SK-N-SH treated with all-trans-retinoic acid at 6 μM for 48 hours (cell line): ENCODE results near the gene RBM33.

Experiments used
- ATAC-seq: fragments of 200-7000 bp; cut with Tn5 transposase; 3 replicates; pipeline ENCODE4 v1.9.1; 2020; ENCODE audit warnings: mild to moderate bottlenecking, moderate library complexity
- ARNTL ChIP-seq: fragments of 450-650 bp; formaldehyde crosslinking; IDR thresholded peaks from 2 replicates; pipeline ENCODE4 v1.5.0; 2020; ENCODE audit warnings: low read depth, mild to moderate bottlenecking, moderate library complexity, borderline replicate concordance
- BACH2 ChIP-seq: fragments of 250-450 bp; sonication (Bioruptor Pico); IDR thresholded peaks from 2 replicates; pipeline ENCODE4 v1.9.0; 2021; ENCODE audit warnings: mild to moderate bottlenecking, borderline replicate concordance
- CSDC2 ChIP-seq: fragments of 250-450 bp; sonication (Bioruptor Pico); IDR thresholded peaks from 2 replicates; pipeline ENCODE4 v1.5.0; 2020; ENCODE audit warnings: mild to moderate bottlenecking, moderate library complexity
- GLIS3 ChIP-seq: fragments of 250-450 bp; sonication (Bioruptor Pico); IDR thresholded peaks from 2 replicates; pipeline ENCODE4 v1.5.0; 2020; ENCODE audit warnings: mild to moderate bottlenecking, moderate library complexity
- ISL1 ChIP-seq: fragments of 250-450 bp; sonication (Bioruptor Pico); IDR thresholded peaks from 2 replicates; pipeline ENCODE4 v2.1.2; 2022; ENCODE audit warnings: mild to moderate bottlenecking, moderate library complexity
- OSR1 ChIP-seq: fragments of 250-450 bp; sonication (Bioruptor Pico); IDR thresholded peaks from 2 replicates; pipeline ENCODE4 v1.8.0; 2022; ENCODE audit warnings: moderate library complexity, mild to moderate bottlenecking, inconsistent platforms
- PATZ1 ChIP-seq: fragments of 250-450 bp; sonication (Bioruptor Pico); IDR thresholded peaks from 2 replicates; pipeline ENCODE4 v1.8.0; 2020; ENCODE audit warnings: mild to moderate bottlenecking, moderate library complexity, borderline replicate concordance
- PPARA ChIP-seq: fragments of 250-450 bp; sonication (Bioruptor Pico); IDR thresholded peaks from 2 replicates; pipeline ENCODE4 v1.5.0; 2020; ENCODE audit warnings: mild to moderate bottlenecking, borderline replicate concordance
- RARB ChIP-seq: fragments of 250-450 bp; sonication (Bioruptor Pico); IDR thresholded peaks from 2 replicates; pipeline ENCODE4 v1.8.0; 2021; ENCODE audit warnings: mild to moderate bottlenecking, moderate library complexity
- SNAI2 ChIP-seq: fragments of 250-450 bp; sonication (Bioruptor Pico); IDR thresholded peaks from 2 replicates; pipeline ENCODE4 v1.5.0; 2020; ENCODE audit warnings: mild to moderate bottlenecking, moderate library complexity
- TCF4 ChIP-seq: fragments of 250-450 bp; sonication (Bioruptor Pico); IDR thresholded peaks from 2 replicates; pipeline ENCODE4 v1.8.0; 2021; ENCODE audit warnings: mild to moderate bottlenecking, moderate library complexity, borderline replicate concordance
- TOX ChIP-seq: fragments of 250-450 bp; sonication (Bioruptor Pico); IDR thresholded peaks from 2 replicates; pipeline ENCODE4 v1.8.0; 2021; ENCODE audit warnings: mild to moderate bottlenecking, moderate library complexity, borderline replicate concordance
- TSHZ2 ChIP-seq: fragments of 250-450 bp; sonication (Bioruptor Pico); IDR thresholded peaks from 2 replicates; pipeline ENCODE4 v1.5.0; 2020; ENCODE audit warnings: mild to moderate bottlenecking, moderate library complexity
- ZFP3 ChIP-seq: fragments of 250-450 bp; sonication (Bioruptor Pico); IDR thresholded peaks from 2 replicates; pipeline ENCODE4 v1.5.0; 2020; ENCODE audit warnings: mild to moderate bottlenecking, moderate library complexity
- ZFP30 ChIP-seq: fragments of 450-650 bp; formaldehyde crosslinking; IDR thresholded peaks from 2 replicates; pipeline ENCODE4 v1.5.0; 2022; ENCODE audit warnings: mild to moderate bottlenecking, moderate library complexity
- ZNF565 ChIP-seq: fragments of 450-650 bp; formaldehyde crosslinking; conservative IDR thresholded peaks from 2 replicates; pipeline ENCODE4 v1.5.0; 2020; ENCODE audit warnings: low read depth, mild to moderate bottlenecking, moderate library complexity
- ZNF70 ChIP-seq: fragments of 450-650 bp; formaldehyde crosslinking; IDR thresholded peaks from 2 replicates; pipeline ENCODE4 v1.5.0; 2020; ENCODE audit warnings: mild to moderate bottlenecking, moderate library complexity
- TF ChIP-seq, protein P1 (sequence below): fragments of 250-450 bp; sonication (Bioruptor Pico); IDR thresholded peaks from 2 replicates; pipeline ENCODE4 v1.5.1; 2020; ENCODE audit warnings: low read depth, mild to moderate bottlenecking, moderate library complexity

The RBM33 gene

GRCh38 chr7:155676052-155676451 is 31.6 kb downstream of the RBM33 start:
- ATAC-seq: no peak
- no peak for TF ChIP-seq ISL1 (CRISPR knock-in tag)
- TF ChIP-seq ARNTL: no peak

DNA sequence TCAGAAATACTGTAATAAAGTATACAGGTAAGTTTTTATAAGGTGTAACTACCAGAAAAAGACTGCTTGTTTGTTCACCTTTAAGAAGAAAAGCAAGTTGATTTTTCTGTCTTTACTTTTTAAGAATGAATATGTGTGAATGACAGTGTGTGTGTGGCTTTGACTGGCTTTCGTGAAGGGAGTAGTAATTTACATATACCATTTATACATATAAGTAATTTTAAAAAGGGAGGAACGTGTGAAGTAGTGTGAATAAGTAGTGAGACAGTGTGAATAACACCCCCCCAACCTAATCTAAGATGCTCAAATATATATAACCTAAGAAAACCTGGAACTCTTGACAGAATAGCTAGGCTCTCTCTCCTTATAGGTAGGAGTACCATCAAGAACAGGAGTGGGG is 33.2 kb downstream of the RBM33 start:
- no peak for ATAC-seq
- TF ChIP-seq TSHZ2: no peak
- TF ChIP-seq RARB (CRISPR knock-in tag): no peak
- TF ChIP-seq ARNTL: no peak
- TF ChIP-seq SNAI2 (CRISPR knock-in tag): no peak

DNA sequence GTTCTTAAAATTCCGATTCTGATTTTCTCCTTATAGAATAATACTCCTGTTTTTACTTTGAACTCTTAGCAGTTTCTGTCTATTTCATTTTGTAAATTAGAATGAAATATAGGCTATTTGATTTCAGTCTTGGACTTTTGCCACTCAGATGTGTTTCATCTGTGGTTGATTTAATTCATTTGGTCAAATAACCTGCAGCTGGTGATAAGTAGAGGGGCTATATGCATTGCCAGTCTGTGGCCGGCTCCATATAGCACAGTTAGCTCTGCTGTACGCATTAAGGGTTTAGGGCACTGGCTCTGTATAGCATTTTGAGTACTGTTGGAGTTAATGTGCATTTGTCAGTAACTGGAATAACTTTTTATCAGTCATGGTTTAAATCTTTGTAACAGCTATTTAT is 35.7 kb downstream of the RBM33 start:
- peak; percentile 22; the same call in 1 of the 3 replicates for ATAC-seq

GRCh38 chr7:155680864-155681263 is 36.4 kb downstream of the RBM33 start:
- ATAC-seq: no peak
- TF ChIP-seq CSDC2 (no peak), ZNF565 (no peak), TCF4 (CRISPR knock-in tag) (no peak), ZFP3 (CRISPR knock-in tag) (no peak), ISL1 (CRISPR knock-in tag) (no peak), PPARA (no peak), GLIS3 (CRISPR knock-in tag) (no peak), ZNF70 (CRISPR knock-in tag) (no peak), OSR1 (CRISPR knock-in tag) (no peak), TOX (no peak)

More for the DNA sequence above, 35.7 kb downstream of the RBM33 start:
- TF ChIP-seq ZNF70 (CRISPR knock-in tag) (no peak), TCF4 (CRISPR knock-in tag) (0 out of 2 replicates have a peak, but pooled peaks have one; percentile 10)

GRCh38 chr7:155681663-155682062 is 37.2 kb downstream of the RBM33 start:
- TF ChIP-seq, protein P1, sequence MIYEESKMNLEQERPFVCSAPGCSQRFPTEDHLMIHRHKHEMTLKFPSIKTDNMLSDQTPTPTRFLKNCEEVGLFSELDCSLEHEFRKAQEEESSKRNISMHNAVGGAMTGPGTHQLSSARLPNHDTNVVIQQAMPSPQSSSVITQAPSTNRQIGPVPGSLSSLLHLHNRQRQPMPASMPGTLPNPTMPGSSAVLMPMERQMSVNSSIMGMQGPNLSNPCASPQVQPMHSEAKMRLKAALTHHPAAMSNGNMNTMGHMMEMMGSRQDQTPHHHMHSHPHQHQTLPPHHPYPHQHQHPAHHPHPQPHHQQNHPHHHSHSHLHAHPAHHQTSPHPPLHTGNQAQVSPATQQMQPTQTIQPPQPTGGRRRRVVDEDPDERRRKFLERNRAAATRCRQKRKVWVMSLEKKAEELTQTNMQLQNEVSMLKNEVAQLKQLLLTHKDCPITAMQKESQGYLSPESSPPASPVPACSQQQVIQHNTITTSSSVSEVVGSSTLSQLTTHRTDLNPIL (CRISPR knock-in tag): no peak
- TF ChIP-seq ISL1 (CRISPR knock-in tag): no peak
- TF ChIP-seq ZNF565: no peak
- no peak for TF ChIP-seq PPARA
- TF ChIP-seq OSR1 (CRISPR knock-in tag): no peak
- no peak for TF ChIP-seq SNAI2 (CRISPR knock-in tag)
- TF ChIP-seq BACH2 (CRISPR knock-in tag): no peak
- no peak for TF ChIP-seq PATZ1 (CRISPR knock-in tag)
- TF ChIP-seq CSDC2: no peak
- no peak for TF ChIP-seq TOX
- TF ChIP-seq ZFP3 (CRISPR knock-in tag): no peak
- no peak for ATAC-seq

- TF ChIP-seq SNAI2 (CRISPR knock-in tag) (no peak), ZFP30 (CRISPR knock-in tag) (no peak), ZFP3 (CRISPR knock-in tag) (no peak), ARNTL (no peak), PATZ1 (CRISPR knock-in tag) (no peak), GLIS3 (CRISPR knock-in tag) (no peak), ZNF70 (CRISPR knock-in tag) (no peak)
- ATAC-seq: no peak
These were observed 38.0 kb downstream of the RBM33 start for GRCh38 chr7:155682484-155682883.
